HepG2 (cell line): ENCODE data around the gene ERCC2. TPM values are rescaled to one million over a fixed set of nuclear protein-coding genes. Genes with fewer than 3 reads are reported as not detected.
A peak's percentile ranks its signal among the peaks of the same experiment; 100 is the strongest.

Source experiments
- CHD4 ChIP-seq: fragments of 200-600 bp; sonication (generic); IDR thresholded peaks from 2 replicates; pipeline ENCODE4 v1.7.0; 2017; ENCODE audit warnings: mild to moderate bottlenecking, low read length, borderline replicate concordance
- ETV5 ChIP-seq: IDR thresholded peaks from 2 replicates; pipeline ENCODE4 v1.6.1; 2018; ENCODE audit warnings: missing biosample characterization, missing genetic modification reagents, inconsistent platforms, borderline replicate concordance
- HMGA1 ChIP-seq: sonication (generic); formaldehyde crosslinking; conservative IDR thresholded peaks from 2 replicates; pipeline ENCODE4 v1.4.0; 2020; ENCODE audit warnings: missing genetic modification reagents
- HNRNPLL ChIP-seq: fragments of 200-400 bp; formaldehyde crosslinking; IDR thresholded peaks from 2 replicates; pipeline ENCODE4 v1.6.1; 2017; ENCODE audit warnings: mild to moderate bottlenecking, low read depth, low read length; ENCODE audit not compliant: poor library complexity, severe bottlenecking
- MXD4 ChIP-seq: IDR thresholded peaks from 2 replicates; pipeline ENCODE4 v1.6.1; 2016; ENCODE audit warnings: mild to moderate bottlenecking, missing biosample characterization, missing genetic modification reagents
- RFX1 ChIP-seq: fragments of 450-650 bp; IDR thresholded peaks from 2 replicates; pipeline ENCODE4 v1.6.1; 2017
- SMARCC2 ChIP-seq: fragments of 450-650 bp; IDR thresholded peaks from 2 replicates; pipeline ENCODE4 v1.6.1; 2017; ENCODE audit warnings: antibody characterized with exemption, mild to moderate bottlenecking
- STAT5B ChIP-seq: sonication (generic); formaldehyde crosslinking; IDR thresholded peaks from 2 replicates; pipeline ENCODE4 v1.4.0; 2020; ENCODE audit warnings: missing genetic modification reagents
- TAF1 ChIP-seq: sonication (generic); formaldehyde crosslinking; IDR thresholded peaks from 2 replicates; pipeline ENCODE4 v1.4.0; 2020; ENCODE audit warnings: missing genetic modification reagents
- TBL1XR1 ChIP-seq: fragments of 150-350 bp; IDR thresholded peaks from 2 replicates; pipeline ENCODE4 v1.6.1; 2014; ENCODE audit warnings: borderline replicate concordance, low read length; ENCODE audit not compliant: partially characterized antibody
- TCF12 ChIP-seq, 2 experiments: fragments of 450-650 bp in 1 of 2; sonication (generic) in 1 of 2; formaldehyde crosslinking in 1 of 2; IDR thresholded peaks; 2 replicates each; pipeline versions ENCODE4 v1.6.1 to v1.8.0; 2017 to 2022; ENCODE audit warnings: antibody characterized with exemption in 1 of 2, mild to moderate bottlenecking in 1 of 2, missing genetic modification reagents in 1 of 2, moderate library complexity in 1 of 2
- ZFP37 ChIP-seq: sonication (generic); formaldehyde crosslinking; IDR thresholded peaks from 2 replicates; pipeline ENCODE4 v1.4.0; 2020; ENCODE audit warnings: missing genetic modification reagents, borderline replicate concordance
- ZNF382 ChIP-seq: sonication (generic); formaldehyde crosslinking; IDR thresholded peaks from 2 replicates; pipeline ENCODE4 v1.5.0; 2020; ENCODE audit warnings: missing genetic modification reagents, mild to moderate bottlenecking, borderline replicate concordance
- ZNF441 ChIP-seq: sonication (generic); formaldehyde crosslinking; IDR thresholded peaks from 2 replicates; pipeline ENCODE4 v1.7.0; 2021; ENCODE audit warnings: missing genetic modification reagents, borderline replicate concordance
- ZNF550 ChIP-seq: sonication (generic); formaldehyde crosslinking; IDR thresholded peaks from 2 replicates; pipeline ENCODE4 v1.4.0; 2020; ENCODE audit warnings: mild to moderate bottlenecking, missing genetic modification reagents, borderline replicate concordance
- ZNF616 ChIP-seq: sonication (generic); formaldehyde crosslinking; IDR thresholded peaks from 2 replicates; pipeline ENCODE4 v1.5.0; 2020; ENCODE audit warnings: low read depth, mild to moderate bottlenecking, missing genetic modification reagents
- ZSCAN30 ChIP-seq: sonication (generic); formaldehyde crosslinking; IDR thresholded peaks from 2 replicates; pipeline ENCODE4 v1.5.0; 2020; ENCODE audit warnings: mild to moderate bottlenecking, missing genetic modification reagents
- polyA plus RNA-seq, 8 experiments: library from polyadenylated mRNA; depleted of rRNA in 3 of 8; stranded (reverse) in 7 of 8; unstranded in 1 of 8; fragments of >200 nt; fragmentation: Illumina TruSeq in 4 of 8; extraction: Trizol in 4 of 8; gene quantifications; 2 replicates each; pipeline versions ENCODE4 v1.2.1 to v1.2.3, GENCODE V29; 2011 to 2016; ENCODE audit warnings: low read depth in 4 of 8, missing spikeins in 1 of 8, mixed read lengths in 1 of 8; ENCODE audit not compliant: insufficient read depth in 1 of 8
- total RNA-seq, 5 experiments: library from RNA; depleted of rRNA; stranded (reverse); fragments of >200 nt; fragmentation: Illumina TruSeq; extraction: Trizol; gene quantifications; 2 replicates each; pipeline ENCODE4 v1.2.3, GENCODE V29; 2016; ENCODE audit warnings: low read depth in 1 of 5
- TF ChIP-seq, protein P1 (sequence below): fragments of 450-650 bp; IDR thresholded peaks from 2 replicates; pipeline ENCODE4 v1.6.1; 2016
- TF ChIP-seq, protein P2 (sequence below): sonication (generic); formaldehyde crosslinking; IDR thresholded peaks from 2 replicates; pipeline ENCODE4 v1.5.0; 2020; ENCODE audit warnings: mild to moderate bottlenecking, low read depth, missing genetic modification reagents, borderline replicate concordance
- TF ChIP-seq, protein P3 (sequence below): sonication (generic); formaldehyde crosslinking; IDR thresholded peaks from 2 replicates; pipeline ENCODE4 v1.9.0; 2021; ENCODE audit warnings: missing genetic modification reagents, borderline replicate concordance
- TF ChIP-seq, protein P4 (sequence below): sonication (generic); formaldehyde crosslinking; IDR thresholded peaks from 2 replicates; pipeline ENCODE4 v1.4.0; 2020; ENCODE audit warnings: missing genetic modification reagents, mild to moderate bottlenecking, borderline replicate concordance
- TF ChIP-seq, protein P5 (sequence below): sonication (generic); formaldehyde crosslinking; IDR thresholded peaks from 2 replicates; pipeline ENCODE4 v1.4.0; 2020; ENCODE audit warnings: mild to moderate bottlenecking, missing genetic modification reagents

ERCC2 gene
- total and polyA plus RNA-seq, 2 of the 13 experiments (the other 11 are each of a cell fraction or from before 2014, with no cell fraction given) = 25.4 to 49.2 TPM

DNA sequence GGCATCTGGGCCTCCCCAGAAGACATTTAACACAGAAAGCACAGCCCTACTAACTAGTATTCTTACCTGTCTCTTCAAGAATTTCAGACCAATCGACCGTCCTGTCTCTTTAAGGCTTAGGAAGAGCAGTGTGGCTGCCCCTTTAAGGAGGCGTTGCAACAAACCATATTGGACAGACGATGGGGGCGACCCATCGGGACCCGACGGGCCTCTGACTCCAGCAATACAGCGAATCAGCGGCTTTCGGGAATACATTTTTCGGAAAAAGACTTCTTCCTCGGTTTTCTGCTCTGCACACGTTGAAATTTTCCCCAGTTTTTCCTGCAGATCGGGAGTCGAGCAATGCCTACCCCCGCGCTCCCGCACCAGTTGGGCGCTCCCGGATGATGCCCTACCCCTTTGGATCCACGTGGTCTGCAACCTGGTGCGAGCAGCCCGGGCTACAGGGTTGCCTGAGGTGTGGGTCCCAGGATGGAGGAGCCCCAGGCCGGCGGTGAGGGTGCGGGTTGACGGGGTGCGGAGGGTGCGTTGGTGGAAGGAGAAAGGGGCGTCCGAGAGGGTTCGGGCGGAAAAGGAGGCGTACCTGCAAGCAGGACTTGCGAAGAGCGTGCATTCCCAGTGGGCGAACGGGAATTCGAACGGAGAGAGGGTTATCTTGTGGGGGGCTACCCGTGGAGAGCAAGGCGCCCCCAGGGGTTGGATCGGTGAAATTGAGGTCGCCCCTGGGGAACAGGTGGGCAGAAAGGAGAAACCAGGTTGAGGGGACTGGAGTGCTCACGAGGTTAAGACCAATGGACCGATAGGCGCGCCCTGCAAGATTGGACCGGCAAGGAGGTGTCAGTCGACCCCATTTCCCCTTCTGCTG lies 36.1 kb upstream of the ERCC2 start, which contains the start of gene POLR1G (continued):
- TF ChIP-seq TCF12 (IDR thresholded peaks at IDR 0.05) (no peak), TCF12 (CRISPR knock-in tag; IDR thresholded peaks at IDR 0.05) (0 out of 2 replicates have a peak, but pooled peaks have one; percentile 45), CHD4 (no peak), HMGA1 (CRISPR knock-in tag) (no peak), ZNF616 (CRISPR knock-in tag) (no peak), HNRNPLL (peak; percentile 37), ZNF441 (no peak), ZNF550 (CRISPR knock-in tag) (no peak), TBL1XR1 (peak; percentile 22), ZFP37 (CRISPR knock-in tag) (no peak), ZSCAN30 (CRISPR knock-in tag) (no peak; the same call in 1 of the 2 replicates), SMARCC2 (no peak), ZNF382 (CRISPR knock-in tag) (no peak), TAF1 (CRISPR knock-in tag) (peak; percentile 77), RFX1 (no peak), ETV5 (CRISPR knock-in tag) (no peak), MXD4 (CRISPR knock-in tag) (peak; percentile 99), STAT5B (CRISPR knock-in tag) (no peak)
- TF ChIP-seq, protein P1, sequence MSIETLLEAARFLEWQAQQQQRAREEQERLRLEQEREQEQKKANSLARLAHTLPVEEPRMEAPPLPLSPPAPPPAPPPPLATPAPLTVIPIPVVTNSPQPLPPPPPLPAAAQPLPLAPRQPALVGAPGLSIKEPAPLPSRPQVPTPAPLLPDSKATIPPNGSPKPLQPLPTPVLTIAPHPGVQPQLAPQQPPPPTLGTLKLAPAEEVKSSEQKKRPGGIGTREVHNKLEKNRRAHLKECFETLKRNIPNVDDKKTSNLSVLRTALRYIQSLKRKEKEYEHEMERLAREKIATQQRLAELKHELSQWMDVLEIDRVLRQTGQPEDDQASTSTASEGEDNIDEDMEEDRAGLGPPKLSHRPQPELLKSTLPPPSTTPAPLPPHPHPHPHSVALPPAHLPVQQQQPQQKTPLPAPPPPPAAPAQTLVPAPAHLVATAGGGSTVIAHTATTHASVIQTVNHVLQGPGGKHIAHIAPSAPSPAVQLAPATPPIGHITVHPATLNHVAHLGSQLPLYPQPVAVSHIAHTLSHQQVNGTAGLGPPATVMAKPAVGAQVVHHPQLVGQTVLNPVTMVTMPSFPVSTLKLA = peak; percentile 87
- TF ChIP-seq, protein P2, sequence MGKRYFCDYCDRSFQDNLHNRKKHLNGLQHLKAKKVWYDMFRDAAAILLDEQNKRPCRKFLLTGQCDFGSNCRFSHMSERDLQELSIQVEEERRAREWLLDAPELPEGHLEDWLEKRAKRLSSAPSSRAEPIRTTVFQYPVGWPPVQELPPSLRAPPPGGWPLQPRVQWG (CRISPR knock-in tag) = no peak
- TF ChIP-seq, protein P3, sequence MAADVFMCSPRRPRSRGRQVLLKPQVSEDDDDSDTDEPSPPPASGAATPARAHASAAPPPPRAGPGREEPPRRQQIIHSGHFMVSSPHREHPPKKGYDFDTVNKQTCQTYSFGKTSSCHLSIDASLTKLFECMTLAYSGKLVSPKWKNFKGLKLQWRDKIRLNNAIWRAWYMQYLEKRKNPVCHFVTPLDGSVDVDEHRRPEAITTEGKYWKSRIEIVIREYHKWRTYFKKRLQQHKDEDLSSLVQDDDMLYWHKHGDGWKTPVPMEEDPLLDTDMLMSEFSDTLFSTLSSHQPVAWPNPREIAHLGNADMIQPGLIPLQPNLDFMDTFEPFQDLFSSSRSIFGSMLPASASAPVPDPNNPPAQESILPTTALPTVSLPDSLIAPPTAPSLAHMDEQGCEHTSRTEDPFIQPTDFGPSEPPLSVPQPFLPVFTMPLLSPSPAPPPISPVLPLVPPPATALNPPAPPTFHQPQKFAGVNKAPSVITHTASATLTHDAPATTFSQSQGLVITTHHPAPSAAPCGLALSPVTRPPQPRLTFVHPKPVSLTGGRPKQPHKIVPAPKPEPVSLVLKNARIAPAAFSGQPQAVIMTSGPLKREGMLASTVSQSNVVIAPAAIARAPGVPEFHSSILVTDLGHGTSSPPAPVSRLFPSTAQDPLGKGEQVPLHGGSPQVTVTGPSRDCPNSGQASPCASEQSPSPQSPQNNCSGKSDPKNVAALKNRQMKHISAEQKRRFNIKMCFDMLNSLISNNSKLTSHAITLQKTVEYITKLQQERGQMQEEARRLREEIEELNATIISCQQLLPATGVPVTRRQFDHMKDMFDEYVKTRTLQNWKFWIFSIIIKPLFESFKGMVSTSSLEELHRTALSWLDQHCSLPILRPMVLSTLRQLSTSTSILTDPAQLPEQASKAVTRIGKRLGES = no peak
- TF ChIP-seq, protein P4, sequence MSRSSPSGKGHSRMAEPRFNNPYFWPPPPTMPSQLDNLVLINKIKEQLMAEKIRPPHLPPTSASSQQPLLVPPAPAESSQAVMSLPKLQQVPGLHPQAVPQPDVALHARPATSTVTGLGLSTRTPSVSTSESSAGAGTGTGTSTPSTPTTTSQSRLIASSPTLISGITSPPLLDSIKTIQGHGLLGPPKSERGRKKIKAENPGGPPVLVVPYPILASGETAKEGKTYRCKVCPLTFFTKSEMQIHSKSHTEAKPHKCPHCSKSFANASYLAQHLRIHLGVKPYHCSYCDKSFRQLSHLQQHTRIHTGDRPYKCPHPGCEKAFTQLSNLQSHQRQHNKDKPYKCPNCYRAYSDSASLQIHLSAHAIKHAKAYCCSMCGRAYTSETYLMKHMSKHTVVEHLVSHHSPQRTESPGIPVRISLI (CRISPR knock-in tag) = no peak
- TF ChIP-seq, protein P5, sequence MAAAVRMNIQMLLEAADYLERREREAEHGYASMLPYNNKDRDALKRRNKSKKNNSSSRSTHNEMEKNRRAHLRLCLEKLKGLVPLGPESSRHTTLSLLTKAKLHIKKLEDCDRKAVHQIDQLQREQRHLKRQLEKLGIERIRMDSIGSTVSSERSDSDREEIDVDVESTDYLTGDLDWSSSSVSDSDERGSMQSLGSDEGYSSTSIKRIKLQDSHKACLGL = peak; percentile 98; the same call in 1 of the 2 replicates
